ENCODE results near the gene BICD1. TPM values are rescaled to one million over a fixed set of nuclear protein-coding genes. Genes with fewer than 3 reads are reported as not detected.

Gene BICD1
- total RNA-seq, 1 experiment from 2014 or later, result 41.3 TPM

GRCh38 chr12:32089156-32089555, 17.5 kb upstream of the BICD1 start:
- CTCF ChIA-PET, result no interaction called here

GRCh38 chr12:32089586-32089985, 17.1 kb upstream of the BICD1 start:
- Histone ChIP-seq H3K4me1 (replicated peaks; ENCODE audit: insufficient read depth) (peaks cover 12% of the 10 kb centered on the region), H3K9me2 (ENCODE audit: insufficient read depth) (no peaks in the 10 kb centered on the region), H3K36me3 (ENCODE audit: low read depth) (no peaks in the 10 kb centered on the region), H4K20me1 (ENCODE audit: insufficient read depth) (no peaks in the 10 kb centered on the region), H3K4me2 (no peak overlapping the region), H3K79me2 (ENCODE audit: low read depth) (no peaks in the 10 kb centered on the region), H3K9me3 (ENCODE audit: insufficient read depth, low read depth) (no peaks in the 10 kb centered on the region), H3K27me3 (ENCODE audit: insufficient read depth, low read depth) (no peaks in the 10 kb centered on the region), H2AFZ (peak overlapping the region; percentile 46), H3K4me3 (no peak overlapping the region), H3K27ac (no peak overlapping the region), H3F3A (ENCODE audit: insufficient read depth, low read depth) (no peaks in the 10 kb centered on the region)
- BruUV-seq (replicated peaks), result no TSS peak
- intact Hi-C loops (cut with micrococcal nuclease; ENCODE audit: unreplicated experiment), result no loop called here
- DNase-seq, result peak; percentile 43 to 52
- ChIA-PET CTCF (no interaction called here), POLR2A (ENCODE audit: unreplicated experiment) (no interaction called here)
- TF ChIP-seq EZH2 (IDR thresholded peaks at IDR 0.05; ENCODE audit: low read depth), result no peak
- no peak for TF ChIP-seq CTCF (conservative IDR thresholded peaks at IDR 0.05)

More at GRCh38 chr12:32089156-32089555, 17.5 kb upstream of the BICD1 start:
- Histone ChIP-seq H3F3A (ENCODE audit: insufficient read depth, low read depth) (no peaks in the 10 kb centered on the region), H3K9me2 (ENCODE audit: insufficient read depth) (no peaks in the 10 kb centered on the region), H4K20me1 (ENCODE audit: insufficient read depth) (no peaks in the 10 kb centered on the region), H2AFZ (no peak overlapping the region), H3K4me3 (no peak overlapping the region), H3K27me3 (ENCODE audit: insufficient read depth, low read depth) (no peaks in the 10 kb centered on the region), H3K9me3 (ENCODE audit: insufficient read depth, low read depth) (no peaks in the 10 kb centered on the region), H3K4me1 (replicated peaks; ENCODE audit: insufficient read depth) (peaks cover 12% of the 10 kb centered on the region), H3K36me3 (ENCODE audit: low read depth) (no peaks in the 10 kb centered on the region), H3K79me2 (ENCODE audit: low read depth) (no peaks in the 10 kb centered on the region), H3K4me2 (no peak overlapping the region), H3K27ac (no peak overlapping the region)
- no TSS peak for BruUV-seq (replicated peaks)
- no peak for DNase-seq
- intact Hi-C loops (cut with micrococcal nuclease; ENCODE audit: unreplicated experiment), result no loop called here
- no peak for TF ChIP-seq EZH2 (IDR thresholded peaks at IDR 0.05; ENCODE audit: low read depth)
- TF ChIP-seq CTCF (conservative IDR thresholded peaks at IDR 0.05), result no peak
- POLR2A ChIA-PET (ENCODE audit: unreplicated experiment), result interaction anchor here (0.7 kb wide), 1 partner anchor 118 kb away, joined by 14 read pairs; no protein-coding TSS in a partner anchor

GRCh38 chr12:32091696-32092095, 15.0 kb upstream of the BICD1 start:
- H3F3A ChIP-seq (ENCODE audit: insufficient read depth, low read depth), result no peaks in the 10 kb centered on the region
- ChIA-PET CTCF (no interaction called here), POLR2A (ENCODE audit: unreplicated experiment) (interaction anchor here (0.5 kb wide), 1 partner anchor 723 kb away, joined by 11 read pairs; no protein-coding TSS in a partner anchor)
- BruUV-seq (replicated peaks), result no TSS peak
- no peak overlapping the region for H2AFZ ChIP-seq
- H3K4me2 ChIP-seq, result no peak overlapping the region
- no peak overlapping the region for H3K27ac ChIP-seq
- no peaks in the 10 kb centered on the region for H3K79me2 ChIP-seq (ENCODE audit: low read depth)
- TF ChIP-seq CTCF (conservative IDR thresholded peaks at IDR 0.05), result no peak
- no peak for TF ChIP-seq EZH2 (IDR thresholded peaks at IDR 0.05; ENCODE audit: low read depth)
- H3K27me3 ChIP-seq (ENCODE audit: insufficient read depth, low read depth), result no peaks in the 10 kb centered on the region
- intact Hi-C loops (cut with micrococcal nuclease; ENCODE audit: unreplicated experiment), result no loop called here
- no peak overlapping the region for H3K4me3 ChIP-seq
- H4K20me1 ChIP-seq (ENCODE audit: insufficient read depth), result no peaks in the 10 kb centered on the region
- DNase-seq, result no peak
- no peaks in the 10 kb centered on the region for H3K9me2 ChIP-seq (ENCODE audit: insufficient read depth)
- H3K9me3 ChIP-seq (ENCODE audit: insufficient read depth, low read depth), result no peaks in the 10 kb centered on the region
- H3K36me3 ChIP-seq (ENCODE audit: low read depth), result no peaks in the 10 kb centered on the region
- peaks cover 12% of the 10 kb centered on the region for H3K4me1 ChIP-seq (replicated peaks; ENCODE audit: insufficient read depth)

All from PC-9 (cell line).